GM18498 (cell line): ENCODE results near the gene PARP12.
A peak's percentile ranks its signal among the peaks of the same experiment; 100 is the strongest.
"Not testable (repeated sequence)": the region's sequence is repeated elsewhere in the genome, so short reads cannot be mapped to it uniquely, and the experiment has no call there.

ENCODE experiments used
- ATAC-seq: cut with Tn5 transposase; IDR thresholded peaks from one replicate; pipeline ENCODE4 v1.9.1; 2021; ENCODE audit warnings: mild to moderate bottlenecking, moderate library complexity; ENCODE audit not compliant: unreplicated experiment

The PARP12 gene, protein sequence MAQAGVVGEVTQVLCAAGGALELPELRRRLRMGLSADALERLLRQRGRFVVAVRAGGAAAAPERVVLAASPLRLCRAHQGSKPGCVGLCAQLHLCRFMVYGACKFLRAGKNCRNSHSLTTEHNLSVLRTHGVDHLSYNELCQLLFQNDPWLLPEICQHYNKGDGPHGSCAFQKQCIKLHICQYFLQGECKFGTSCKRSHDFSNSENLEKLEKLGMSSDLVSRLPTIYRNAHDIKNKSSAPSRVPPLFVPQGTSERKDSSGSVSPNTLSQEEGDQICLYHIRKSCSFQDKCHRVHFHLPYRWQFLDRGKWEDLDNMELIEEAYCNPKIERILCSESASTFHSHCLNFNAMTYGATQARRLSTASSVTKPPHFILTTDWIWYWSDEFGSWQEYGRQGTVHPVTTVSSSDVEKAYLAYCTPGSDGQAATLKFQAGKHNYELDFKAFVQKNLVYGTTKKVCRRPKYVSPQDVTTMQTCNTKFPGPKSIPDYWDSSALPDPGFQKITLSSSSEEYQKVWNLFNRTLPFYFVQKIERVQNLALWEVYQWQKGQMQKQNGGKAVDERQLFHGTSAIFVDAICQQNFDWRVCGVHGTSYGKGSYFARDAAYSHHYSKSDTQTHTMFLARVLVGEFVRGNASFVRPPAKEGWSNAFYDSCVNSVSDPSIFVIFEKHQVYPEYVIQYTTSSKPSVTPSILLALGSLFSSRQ

DNA sequence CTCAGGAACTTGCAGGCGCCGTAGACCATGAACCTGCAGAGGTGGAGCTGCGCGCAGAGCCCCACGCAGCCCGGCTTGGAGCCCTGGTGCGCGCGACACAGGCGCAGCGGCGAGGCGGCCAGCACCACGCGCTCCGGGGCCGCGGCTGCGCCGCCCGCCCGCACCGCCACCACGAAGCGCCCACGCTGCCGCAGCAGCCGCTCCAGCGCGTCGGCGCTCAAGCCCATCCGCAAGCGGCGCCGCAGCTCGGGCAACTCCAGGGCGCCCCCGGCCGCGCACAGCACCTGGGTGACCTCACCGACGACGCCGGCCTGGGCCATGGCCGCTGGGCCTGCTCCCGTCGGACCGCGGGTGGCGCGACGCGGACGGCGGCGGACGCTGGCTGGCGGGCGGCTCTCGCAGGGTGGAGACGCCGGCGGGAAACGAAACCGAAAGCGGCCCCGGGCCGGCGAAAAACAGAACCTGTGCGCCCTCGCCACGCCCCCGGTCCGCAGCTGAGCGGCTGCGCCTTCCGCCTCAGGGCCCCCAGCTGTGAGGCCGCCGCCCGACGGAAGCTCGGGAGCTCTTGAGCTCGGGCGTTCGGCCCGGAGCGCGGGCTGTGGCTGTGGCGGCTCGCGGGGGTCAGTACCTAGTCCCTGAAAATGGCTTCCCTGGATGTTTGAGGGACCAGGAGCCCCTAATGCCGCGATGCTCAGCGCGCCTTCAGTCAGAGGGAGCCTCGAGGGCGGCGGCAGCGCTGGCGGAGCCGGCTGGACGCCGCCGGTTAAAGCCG, at the start of gene PARP12:
Gene PARP12 (minus strand): TSS at position 424 of the 772 bp plus-strand sequence. CDS start 104 bp downstream, at position 320.
- ATAC-seq = peak; percentile 93

DNA sequence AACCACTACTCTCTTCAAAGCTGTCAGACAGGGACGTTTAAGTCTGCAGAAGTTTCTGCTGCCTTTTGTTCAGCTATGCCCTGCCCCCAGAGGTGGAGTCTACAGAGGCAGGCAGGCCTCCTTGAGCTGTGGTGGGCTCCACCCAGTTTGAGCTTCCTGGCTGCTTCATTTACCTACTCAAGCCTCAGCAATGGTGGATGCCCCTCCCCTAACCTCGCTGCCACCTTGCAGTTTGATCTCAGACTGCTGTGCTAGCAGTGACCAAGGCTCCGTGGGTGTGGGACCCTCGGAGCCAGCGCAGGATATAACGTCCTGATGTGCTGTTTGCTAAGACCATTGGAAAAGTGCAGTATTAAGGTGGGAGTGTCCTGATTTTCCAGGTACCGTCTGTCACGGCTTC, 46.0 kb upstream of the PARP12 start:
- not testable (repeated sequence) for ATAC-seq

DNA sequence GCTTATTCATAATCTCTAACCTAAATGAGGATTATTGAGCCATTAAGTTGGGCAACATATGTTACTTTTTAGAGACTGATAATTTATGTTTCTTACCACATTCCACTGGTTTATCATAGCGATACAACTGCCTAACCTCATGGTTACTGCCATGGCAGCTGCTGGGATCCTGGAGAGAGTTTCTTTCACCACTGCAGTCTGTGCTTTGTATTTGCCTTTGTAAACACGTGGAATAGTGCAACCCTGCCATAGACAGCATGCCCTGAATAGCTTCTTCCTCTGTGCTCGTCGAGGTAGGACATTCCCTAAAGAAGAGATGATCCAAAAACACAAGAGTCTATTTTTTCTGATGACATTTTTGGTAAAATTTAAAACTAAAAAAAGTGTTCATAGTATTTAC, 33.7 kb upstream of the PARP12 start:
- ATAC-seq = no peak

DNA sequence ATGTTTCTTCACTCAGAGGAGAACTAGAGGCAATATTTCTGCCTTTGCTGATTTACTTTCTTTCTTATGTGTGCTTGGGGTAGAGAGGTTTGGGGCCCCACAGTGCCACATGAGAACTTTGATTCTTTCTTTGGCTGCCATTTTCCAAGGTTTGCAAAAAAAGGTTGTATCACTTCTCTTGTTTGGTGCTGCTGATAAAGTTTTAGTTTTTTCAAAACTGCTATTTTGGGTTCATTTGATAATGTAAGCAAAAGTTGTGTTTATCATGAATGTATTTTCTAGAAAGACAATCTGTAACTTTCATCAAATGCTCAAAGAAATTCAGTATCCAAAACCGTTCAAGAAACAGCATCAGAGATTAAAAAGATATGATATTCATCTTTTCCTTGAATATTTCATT, 30.6 kb upstream of the PARP12 start:
- ATAC-seq = no peak

DNA sequence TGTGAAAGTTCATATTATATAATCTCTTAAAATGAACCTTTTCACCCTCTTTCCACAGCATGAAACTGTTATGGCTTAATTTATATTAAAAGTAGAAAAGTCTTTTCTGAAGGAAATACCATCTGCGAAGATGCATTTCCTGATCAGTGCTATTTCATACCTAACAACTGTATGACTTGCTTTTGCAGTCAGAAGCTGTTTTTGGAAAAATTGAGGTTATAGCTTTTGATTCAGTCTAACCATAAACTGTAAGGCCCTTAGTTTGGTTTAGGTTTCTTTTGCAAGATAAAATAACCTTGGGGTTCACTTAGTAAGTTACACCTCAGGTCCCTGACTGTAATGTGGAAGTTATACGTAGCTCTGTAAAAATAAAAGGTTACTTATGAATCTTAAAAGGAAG, 22.7 kb upstream of the PARP12 start:
- no peak for ATAC-seq

DNA sequence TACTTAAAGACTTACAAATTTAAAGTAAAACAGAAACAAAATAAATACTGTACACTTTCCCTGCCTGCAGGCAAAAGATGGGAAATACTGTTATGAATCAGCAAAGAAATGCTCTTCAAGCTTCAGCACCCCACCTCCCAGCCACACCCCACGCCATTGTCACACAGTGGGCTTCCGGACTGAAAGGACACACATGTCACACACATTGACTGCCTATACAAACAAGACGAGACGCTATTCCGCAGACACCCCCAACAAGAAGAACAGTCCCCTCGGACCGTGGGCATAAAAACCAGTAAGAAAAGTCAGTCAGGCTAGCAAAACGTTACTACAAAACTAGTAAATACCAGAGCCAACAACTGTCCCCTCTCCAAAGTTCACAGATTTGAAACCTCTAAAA, 22.2 kb upstream of the PARP12 start:
- ATAC-seq = peak; percentile 85

DNA sequence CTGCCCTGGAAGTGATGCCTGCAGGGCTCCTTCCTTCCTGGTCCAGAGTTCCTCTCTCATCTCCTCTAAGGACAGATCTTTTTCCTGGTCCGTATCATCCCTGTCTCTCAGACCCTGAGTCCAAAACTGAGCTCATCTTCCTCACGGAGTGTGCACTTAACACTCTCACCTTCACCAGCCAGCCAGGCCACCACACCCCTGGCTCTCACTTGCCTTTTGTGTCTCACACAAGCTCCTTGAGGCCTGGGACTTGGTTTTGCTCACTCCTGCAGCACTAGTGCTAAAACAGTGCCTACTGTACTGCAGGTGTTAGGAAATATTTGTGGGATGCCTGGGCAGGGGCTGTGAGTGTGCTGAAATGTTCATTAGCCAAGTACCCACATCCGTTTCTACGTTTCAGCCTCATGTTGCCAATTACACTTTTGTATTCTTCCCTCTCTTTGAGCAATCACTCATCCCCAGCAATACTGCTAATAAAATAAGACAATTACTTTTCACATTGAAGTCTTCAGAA, 21.4 kb upstream of the PARP12 start:
- ATAC-seq = no peak

DNA sequence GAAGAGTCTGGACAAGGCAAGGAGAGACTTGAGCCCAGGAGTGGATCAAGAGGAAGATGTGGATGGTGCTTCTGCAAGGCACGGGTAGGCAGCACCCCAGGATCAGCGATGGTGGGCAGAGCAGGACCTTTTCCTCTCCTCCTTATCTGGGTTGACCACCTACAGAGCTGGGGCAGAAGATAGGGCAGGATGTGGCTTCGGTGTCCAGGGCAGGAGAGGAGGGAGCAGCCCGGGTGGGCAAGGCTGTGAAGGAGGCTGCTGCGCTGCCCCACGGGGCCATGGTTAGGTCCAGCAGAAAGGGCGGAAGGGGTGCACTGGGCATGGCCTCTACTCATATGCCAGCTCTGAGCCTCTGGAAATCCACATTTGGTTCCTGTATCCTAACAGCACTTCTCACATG, 20.0 kb upstream of the PARP12 start:
- no peak for ATAC-seq

DNA sequence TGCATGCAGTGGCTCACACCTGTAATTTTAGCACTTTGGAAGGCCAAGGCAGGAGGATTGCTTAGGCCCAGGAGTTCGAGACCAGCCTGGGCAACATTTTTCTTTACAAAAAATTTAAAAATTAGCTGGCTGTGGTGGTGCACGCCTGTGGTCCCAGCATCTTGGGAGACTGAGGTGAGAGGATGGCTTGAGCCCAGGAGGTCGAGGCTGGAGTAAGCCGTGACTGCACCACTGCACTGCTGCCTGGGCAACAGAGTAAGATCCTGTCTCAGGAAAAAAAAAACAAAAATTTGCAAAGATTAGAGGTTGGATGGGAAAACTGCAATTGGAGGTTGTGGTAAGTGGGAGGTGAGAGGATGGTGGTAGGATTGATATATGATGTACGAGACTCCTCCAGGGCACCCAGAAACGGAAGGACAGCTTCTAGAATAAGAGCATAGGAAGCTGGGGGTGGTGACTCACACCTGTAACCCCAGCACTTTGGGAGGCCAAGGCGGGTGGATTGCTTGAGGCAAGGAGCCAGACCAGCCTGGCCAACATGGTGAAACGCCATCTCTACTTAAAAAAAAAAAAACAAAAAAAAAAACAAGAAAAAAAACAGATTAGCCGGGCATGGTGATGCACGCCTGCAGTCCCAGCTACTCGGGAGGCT, 19.1 kb upstream of the PARP12 start:
- no peak for ATAC-seq

DNA sequence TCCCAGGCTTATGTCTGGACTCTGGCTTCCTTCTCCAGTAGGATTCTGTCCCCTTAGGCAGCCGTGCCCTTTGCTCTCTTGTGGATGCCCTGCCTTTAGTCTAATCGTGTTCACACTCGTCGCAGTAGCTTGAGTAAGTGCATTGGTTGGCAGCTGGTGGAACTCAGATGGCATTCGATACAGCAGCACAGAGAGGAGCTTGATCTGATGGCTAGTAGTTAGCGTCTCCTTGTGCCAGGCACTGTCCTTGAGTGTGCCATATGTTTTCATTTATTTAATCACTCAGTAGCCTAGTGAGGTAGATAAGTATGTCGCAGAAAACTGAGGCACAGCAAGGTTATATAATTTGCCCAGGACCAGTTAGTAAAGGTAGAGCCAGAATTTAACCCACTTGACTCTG, 18.2 kb upstream of the PARP12 start:
- ATAC-seq = no peak

DNA sequence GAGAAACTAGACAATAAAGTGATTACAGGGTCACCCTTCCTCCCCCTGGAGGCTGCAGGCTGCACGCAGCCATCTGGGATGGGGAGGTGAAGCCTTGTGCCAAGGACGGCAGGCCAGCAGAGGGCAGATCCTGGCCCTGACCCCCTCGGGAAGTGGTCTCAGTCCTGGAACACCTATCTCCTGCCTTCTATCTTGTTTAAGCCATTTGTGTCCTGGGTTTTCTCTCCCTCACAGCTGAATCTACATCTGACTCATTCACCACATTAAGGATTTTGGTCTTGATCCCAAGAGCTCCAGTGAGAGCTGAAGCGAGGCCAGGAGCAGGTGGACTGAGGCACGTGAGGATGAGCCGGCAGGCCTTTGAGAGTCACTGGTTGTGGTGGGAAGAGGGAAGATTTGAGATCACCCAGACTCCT, 16.4 kb upstream of the PARP12 start:
- ATAC-seq = no peak

DNA sequence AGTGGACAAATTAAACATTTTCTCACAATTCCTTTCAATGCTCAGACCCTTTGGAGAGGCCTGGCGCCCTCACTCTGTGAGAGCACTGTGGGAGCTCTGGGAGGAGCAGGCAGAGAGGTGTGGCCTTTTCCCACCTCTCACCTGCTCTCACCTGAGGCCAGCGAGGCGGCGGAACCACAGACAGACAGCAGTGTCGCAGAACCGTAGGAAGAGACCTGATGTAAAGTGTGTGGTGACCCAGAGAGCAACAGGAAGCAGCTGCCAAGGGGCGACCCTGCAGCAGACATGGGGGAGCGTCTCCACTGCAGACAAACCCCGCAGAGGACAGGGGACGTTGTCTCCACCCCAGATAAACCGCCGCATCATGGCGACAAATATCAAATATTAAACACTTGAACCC, 15.6 kb upstream of the PARP12 start:
- no peak for ATAC-seq

DNA sequence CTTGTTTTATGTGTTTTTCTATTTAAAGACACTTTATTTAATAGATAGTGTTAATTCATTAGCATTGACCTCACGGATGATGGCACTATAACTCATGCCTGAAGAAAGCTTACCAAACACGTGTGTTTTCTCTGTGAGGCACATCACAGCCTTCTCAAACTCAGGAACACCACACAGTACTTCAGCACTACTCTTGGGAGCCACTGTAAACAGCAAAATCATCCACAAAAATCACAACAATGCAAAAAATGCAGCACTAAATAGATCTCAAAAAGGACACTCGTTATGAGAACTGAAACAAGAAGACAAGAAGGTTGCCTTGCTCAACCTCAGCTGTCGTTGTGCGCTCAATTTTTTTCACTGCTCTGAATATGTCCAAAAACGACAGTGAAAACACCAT, 12.0 kb upstream of the PARP12 start:
- no peak for ATAC-seq

DNA sequence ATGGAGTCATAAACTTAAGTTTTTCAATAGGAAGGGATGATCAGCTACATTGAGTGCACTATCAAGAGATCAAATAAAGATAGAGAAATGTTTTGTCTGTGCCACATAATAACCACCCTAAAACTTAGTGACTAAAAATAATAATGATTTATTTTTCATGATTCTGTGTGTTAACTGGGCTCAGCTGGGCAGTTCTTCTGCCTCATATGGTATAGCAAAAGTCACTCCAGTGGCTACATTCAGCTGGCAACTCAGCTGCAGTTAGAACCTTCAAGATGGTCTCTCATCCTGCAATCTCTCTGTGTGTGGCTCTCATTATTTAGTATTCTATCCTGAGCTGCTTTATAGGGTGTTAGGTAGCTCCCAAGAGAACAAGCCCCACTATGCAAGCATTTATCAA, 7.8 kb upstream of the PARP12 start:
- no peak for ATAC-seq

DNA sequence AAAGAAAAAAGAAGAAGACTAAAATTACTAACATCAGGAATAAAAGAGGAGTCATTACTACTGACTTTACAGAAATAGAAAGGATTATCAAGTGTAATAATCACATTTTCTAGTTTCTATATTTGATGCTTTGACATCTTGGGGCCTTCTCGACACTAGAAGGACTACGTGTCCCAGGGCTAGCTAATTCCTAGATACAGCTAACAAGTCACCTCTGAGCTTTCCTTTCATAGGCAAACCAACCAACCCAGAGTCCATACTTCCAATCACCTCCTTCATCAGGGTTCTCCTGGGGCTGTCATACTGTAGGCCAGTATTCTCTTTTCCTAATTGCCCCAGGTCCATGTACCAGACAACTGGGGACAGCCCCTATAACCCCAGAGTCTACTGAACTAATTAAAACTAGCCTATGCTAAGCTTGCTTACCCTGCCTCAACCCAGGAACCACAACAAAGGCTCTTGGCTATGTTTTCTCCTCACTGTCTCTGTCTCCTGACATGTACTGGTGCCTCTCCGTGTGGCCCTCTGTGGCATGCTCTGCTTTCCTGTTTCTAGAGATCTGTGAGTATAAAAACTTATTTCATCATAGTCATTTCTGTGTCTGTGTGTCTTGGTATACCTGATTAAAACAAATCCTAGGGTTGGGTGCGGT, 6.7 kb upstream of the PARP12 start:
- ATAC-seq = no peak

DNA sequence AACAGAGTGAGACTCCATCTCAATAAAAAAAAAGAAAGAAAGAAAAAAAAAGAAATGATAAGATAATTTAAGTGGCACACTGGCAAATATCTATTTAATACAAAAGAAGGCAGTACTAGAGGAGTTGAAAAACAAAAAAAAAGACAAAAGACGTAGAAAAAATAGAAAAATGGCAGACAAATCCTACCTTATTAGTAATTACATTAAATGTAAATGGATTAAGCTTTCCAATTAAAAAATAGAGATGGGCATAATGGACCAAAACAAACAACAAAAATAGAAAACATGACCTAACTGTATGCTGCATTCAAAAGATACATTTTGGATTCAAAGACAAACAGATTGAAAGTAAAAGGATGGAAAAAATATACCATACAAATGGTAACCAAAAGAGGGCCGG, 5.3 kb upstream of the PARP12 start:
- ATAC-seq = no peak

DNA sequence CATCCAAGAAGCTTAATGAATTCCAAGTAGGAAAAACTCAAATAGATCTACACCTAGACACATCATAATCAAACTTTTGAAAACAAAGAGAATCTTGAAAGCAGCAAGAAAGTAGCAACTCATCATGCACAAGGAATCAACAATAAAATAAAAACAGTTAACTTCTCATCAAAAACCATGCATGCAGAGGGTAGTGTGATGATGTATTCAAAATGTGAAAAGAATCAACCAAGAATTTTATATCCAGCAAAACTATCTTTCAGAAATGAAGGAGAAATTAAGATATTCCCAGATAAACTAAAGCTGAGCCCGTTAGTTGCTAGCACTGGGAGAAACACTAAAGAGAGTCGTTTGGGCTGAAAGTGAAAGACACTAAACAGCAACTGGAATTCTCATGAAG, 4.3 kb upstream of the PARP12 start:
- ATAC-seq = no peak

DNA sequence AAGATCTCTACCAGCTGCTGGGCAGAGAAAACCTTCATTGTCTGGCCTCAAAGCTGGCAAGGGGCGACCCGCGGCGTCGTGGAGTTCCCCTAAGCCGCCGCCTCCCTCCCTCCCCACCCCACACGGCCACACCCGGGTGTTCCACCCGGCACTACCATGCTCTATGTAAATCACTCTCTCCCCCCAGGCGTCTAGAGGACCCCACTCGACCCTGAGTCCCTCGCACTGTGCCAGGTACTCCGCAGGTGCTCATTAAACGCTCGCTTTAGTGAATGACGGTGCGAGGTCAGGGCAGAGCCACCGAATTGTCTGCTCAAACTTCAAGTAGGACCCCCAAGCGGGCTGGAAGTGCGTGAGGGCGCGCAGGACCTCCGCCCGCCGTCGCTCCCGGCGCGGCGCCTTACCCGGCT, 628 bp downstream of the PARP12 start:
- peak; percentile 40 for ATAC-seq

DNA sequence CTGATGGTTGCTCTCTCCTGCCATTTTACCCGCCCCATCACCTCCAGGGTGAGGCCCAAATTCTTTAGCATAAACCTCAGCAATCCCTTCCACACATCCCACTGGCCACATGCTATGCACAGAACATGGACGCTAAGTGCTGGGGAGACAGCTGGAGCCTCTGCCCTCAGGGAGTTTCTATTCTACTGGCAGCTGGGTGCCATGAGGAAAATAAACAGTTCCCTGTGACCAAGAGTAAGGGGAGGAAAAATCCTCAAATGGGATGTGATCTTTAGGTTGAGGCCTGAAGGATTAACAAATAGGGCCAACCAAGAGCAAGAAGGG, 1.2 kb downstream of the PARP12 start:
- no peak for ATAC-seq

DNA sequence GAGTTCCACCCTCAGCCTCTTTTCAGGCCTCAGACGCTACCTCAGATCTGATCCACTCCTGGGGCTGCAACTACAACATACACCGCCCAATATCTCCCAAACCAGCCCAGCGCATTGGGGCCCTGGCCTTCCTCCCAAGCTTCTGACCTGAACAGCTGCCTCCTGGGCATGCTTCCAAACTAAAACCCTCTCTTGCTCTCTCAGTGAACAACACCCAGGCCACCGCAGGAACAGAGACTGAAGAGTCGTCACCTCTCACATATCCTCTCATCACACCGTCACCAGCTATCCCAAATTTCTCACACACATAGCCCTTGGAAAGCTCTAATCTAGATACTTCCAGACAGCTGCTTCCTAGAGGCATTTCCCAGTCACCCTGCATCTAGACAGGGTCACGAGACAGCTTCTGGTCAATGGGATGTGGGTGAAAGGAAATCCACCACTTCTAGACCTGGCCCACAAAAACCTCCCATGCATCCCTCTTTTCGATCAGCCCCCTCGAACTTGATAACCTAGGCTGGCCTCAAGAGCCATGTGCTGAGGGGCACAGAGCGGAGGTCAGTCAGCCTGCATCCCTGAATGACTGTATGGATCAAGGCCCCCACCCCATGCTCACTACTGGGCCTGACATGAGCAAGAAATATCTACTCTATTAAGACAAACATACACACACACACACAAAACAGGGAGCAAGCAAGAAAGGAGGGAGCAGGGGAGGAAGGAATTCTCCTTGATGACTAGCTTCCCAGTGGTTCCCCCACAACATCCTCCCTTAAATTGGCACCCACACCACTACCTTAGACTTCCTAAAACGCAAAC, 1.8 kb downstream of the PARP12 start:
- ATAC-seq = no peak
